ENCODE measurements around the gene IP6K1.

Gene IP6K1

GRCh38 chr3:49759226-49759625, 27.1 kb downstream of the IP6K1 start:
- no peaks in the 10 kb centered on the region for H3K27me3 ChIP-seq (ENCODE audit: insufficient read depth, low read length, poor library complexity)
- no peaks in the 10 kb centered on the region for H3K4me1 ChIP-seq (ENCODE audit: insufficient read depth, low read length)
- no peak overlapping the region for H3K4me2 ChIP-seq (ENCODE audit: insufficient read depth, low read length)
- ATAC-seq (ENCODE audit: insufficient read depth, low read depth) = no peak
- no peak for DNase-seq
- no peak overlapping the region for H3K27ac ChIP-seq (ENCODE audit: low read length)
- TF ChIP-seq CTCF (IDR thresholded peaks at IDR 0.05; ENCODE audit: borderline replicate concordance, extremely low read depth, low read length, poor library complexity, severe bottlenecking) (no peak), EZH2 (IDR thresholded peaks at IDR 0.05; ENCODE audit: borderline replicate concordance, low read depth, low read length, severe bottlenecking) (no peak)
- H2AFZ ChIP-seq (ENCODE audit: low read depth, low read length) = no peak overlapping the region
- H3K9ac ChIP-seq (ENCODE audit: low read depth, low read length) = no peak overlapping the region
- no peak overlapping the region for H3K4me3 ChIP-seq (ENCODE audit: low read depth in 1 of 2, low read length in 2 of 2)
- H3K9me3 ChIP-seq (ENCODE audit: insufficient read depth, low read length, severe bottlenecking) = no peaks in the 10 kb centered on the region
- H4K20me1 ChIP-seq (ENCODE audit: insufficient read depth, low read length) = peaks cover 41% of the 10 kb centered on the region; the same call in 1 of the 2 replicates
- H3K36me3 ChIP-seq (ENCODE audit: insufficient read depth, low read length) = peaks cover 3% of the 10 kb centered on the region; the same call in 1 of the 2 replicates
- H3K79me2 ChIP-seq (ENCODE audit: insufficient read depth, low read length) = peaks cover 90% of the 10 kb centered on the region

- H4K20me1 ChIP-seq (ENCODE audit: insufficient read depth, low read length) = peaks cover 41% of the 10 kb centered on the region; the same call in 1 of the 2 replicates
- H3K4me1 ChIP-seq (ENCODE audit: insufficient read depth, low read length) = no peaks in the 10 kb centered on the region
- H3K9ac ChIP-seq (ENCODE audit: low read depth, low read length) = no peak overlapping the region
- H3K79me2 ChIP-seq (ENCODE audit: insufficient read depth, low read length) = peaks cover 93% of the 10 kb centered on the region
- no peak overlapping the region for H3K4me2 ChIP-seq (ENCODE audit: insufficient read depth, low read length)
- H3K27me3 ChIP-seq (ENCODE audit: insufficient read depth, low read length, poor library complexity) = no peaks in the 10 kb centered on the region
- no peak overlapping the region for H2AFZ ChIP-seq (ENCODE audit: low read depth, low read length)
- H3K36me3 ChIP-seq (ENCODE audit: insufficient read depth, low read length) = peaks cover 3% of the 10 kb centered on the region; the same call in 1 of the 2 replicates
- H3K27ac ChIP-seq (ENCODE audit: low read length) = no peak overlapping the region
- TF ChIP-seq CTCF (IDR thresholded peaks at IDR 0.05; ENCODE audit: borderline replicate concordance, extremely low read depth, low read length, poor library complexity, severe bottlenecking) (no peak), EZH2 (IDR thresholded peaks at IDR 0.05; ENCODE audit: borderline replicate concordance, low read depth, low read length, severe bottlenecking) (no peak)
- no peak overlapping the region for H3K4me3 ChIP-seq (ENCODE audit: low read depth in 1 of 2, low read length in 2 of 2)
- DNase-seq (no peak), ATAC-seq (ENCODE audit: insufficient read depth, low read depth) (no peak)
- H3K9me3 ChIP-seq (ENCODE audit: insufficient read depth, low read length, severe bottlenecking) = no peaks in the 10 kb centered on the region
Measured at GRCh38 chr3:49757197-49757596, 29.1 kb downstream of the IP6K1 start.

- DNase-seq (no peak), ATAC-seq (ENCODE audit: insufficient read depth, low read depth) (no peak)
- Histone ChIP-seq H3K4me2 (ENCODE audit: insufficient read depth, low read length) (no peak overlapping the region), H3K79me2 (ENCODE audit: insufficient read depth, low read length) (peaks cover 95% of the 10 kb centered on the region), H3K27ac (ENCODE audit: low read length) (no peak overlapping the region), H3K9me3 (ENCODE audit: insufficient read depth, low read length, severe bottlenecking) (no peaks in the 10 kb centered on the region), H3K4me3 (ENCODE audit: low read depth in 1 of 2, low read length in 2 of 2) (no peak overlapping the region), H4K20me1 (ENCODE audit: insufficient read depth, low read length) (peaks cover 34% of the 10 kb centered on the region; the same call in 1 of the 2 replicates), H2AFZ (ENCODE audit: low read depth, low read length) (no peak overlapping the region), H3K27me3 (ENCODE audit: insufficient read depth, low read length, poor library complexity) (no peaks in the 10 kb centered on the region), H3K36me3 (ENCODE audit: insufficient read depth, low read length) (peaks cover 3% of the 10 kb centered on the region; the same call in 1 of the 2 replicates), H3K4me1 (ENCODE audit: insufficient read depth, low read length) (no peaks in the 10 kb centered on the region), H3K9ac (ENCODE audit: low read depth, low read length) (no peak overlapping the region)
- TF ChIP-seq EZH2 (IDR thresholded peaks at IDR 0.05; ENCODE audit: borderline replicate concordance, low read depth, low read length, severe bottlenecking) (no peak), CTCF (IDR thresholded peaks at IDR 0.05; ENCODE audit: borderline replicate concordance, extremely low read depth, low read length, poor library complexity, severe bottlenecking) (no peak)
Measured at GRCh38 chr3:49756036-49756435, 30.3 kb downstream of the IP6K1 start.
